Measurements from ENCODE around the gene CSGALNACT2. TPM values are rescaled to one million over a fixed set of nuclear protein-coding genes. Genes with fewer than 3 reads are reported as not detected.

Gene CSGALNACT2
- total and polyA plus RNA-seq, 12 donors, result 5.8 to 19.4 (median 12.3) TPM

- H3K9me3 ChIP-seq (replicated peaks in 1 of 3), result no peaks in the 10 kb centered on the region
- 93 to 99% (median 98%) methylated on average over 3 of the region's 3 CpGs for WGBS, 4 donors
- H3K36me3 ChIP-seq (replicated peaks in 1 of 2), result peaks cover 0 to 6% of the 10 kb centered on the region in 2 donors
- no peak overlapping the region for H3K27ac ChIP-seq
- no peaks in the 10 kb centered on the region for H3K4me1 ChIP-seq (replicated peaks in 1 of 2)
- intact Hi-C loops (cut with DNase I), result no loop called here
- no peaks in the 10 kb centered on the region for H3K27me3 ChIP-seq
- TF ChIP-seq CTCF (IDR thresholded peaks at IDR 0.05) (no peak), POLR2A (IDR thresholded peaks at IDR 0.05) (no peak)
- no peak overlapping the region for H3K4me3 ChIP-seq
- no peak for DNase-seq
These were observed 49.0 kb downstream of the CSGALNACT2 start for GRCh38 chr10:43187213-43187612.

DNA sequence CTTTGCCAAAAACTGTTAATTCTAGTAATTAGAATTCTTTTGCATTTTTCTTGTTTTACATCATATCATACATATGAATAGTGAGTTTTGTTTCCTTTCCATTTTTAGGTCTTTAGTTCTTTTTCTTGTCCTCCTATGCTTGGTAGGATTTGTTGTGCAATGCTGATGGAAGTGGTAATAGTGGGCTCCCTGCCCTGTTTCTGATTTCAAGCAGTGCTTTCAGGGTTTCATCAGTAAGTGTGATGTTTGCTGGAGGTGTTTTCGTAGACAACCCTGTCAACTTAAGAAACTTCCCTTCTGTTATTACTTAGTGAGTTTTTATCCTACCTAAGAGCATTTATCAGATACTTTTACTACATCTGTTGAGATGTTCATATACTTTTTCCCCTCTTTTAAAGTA, 50.5 kb downstream of the CSGALNACT2 start:
- intact Hi-C loops (cut with DNase I), result no loop called here
- H3K36me3 ChIP-seq (replicated peaks in 1 of 2), result peaks cover 0 to 4% of the 10 kb centered on the region in 2 donors
- H3K4me3 ChIP-seq, result no peak overlapping the region
- H3K27me3 ChIP-seq, result no peaks in the 10 kb centered on the region
- WGBS, 4 donors, result 86 to 88% (median 87%) methylated on average over 1 of the region's 1 CpG
- H3K4me1 ChIP-seq (replicated peaks in 1 of 2), result no peaks in the 10 kb centered on the region
- TF ChIP-seq CTCF (IDR thresholded peaks at IDR 0.05), result no peak
- no peak for TF ChIP-seq POLR2A (IDR thresholded peaks at IDR 0.05)
- no peak overlapping the region for H3K27ac ChIP-seq
- H3K9me3 ChIP-seq (replicated peaks in 1 of 3), result no peaks in the 10 kb centered on the region
- DNase-seq, result no peak

- H3K27ac ChIP-seq, result no peak overlapping the region
- H3K4me1 ChIP-seq (replicated peaks in 1 of 2), result no peaks in the 10 kb centered on the region
- TF ChIP-seq POLR2A (IDR thresholded peaks at IDR 0.05) (no peak), CTCF (IDR thresholded peaks at IDR 0.05) (no peak)
- H3K27me3 ChIP-seq, result no peaks in the 10 kb centered on the region
- H3K36me3 ChIP-seq (replicated peaks in 1 of 2), result no peaks in the 10 kb centered on the region
- no peaks in the 10 kb centered on the region for H3K9me3 ChIP-seq (replicated peaks in 1 of 3)
- no peak for DNase-seq
- intact Hi-C loops (cut with DNase I), result no loop called here
- no peak overlapping the region for H3K4me3 ChIP-seq
These were observed 52.0 kb downstream of the CSGALNACT2 start for GRCh38 chr10:43190289-43190688.

- Histone ChIP-seq H3K27ac (no peak overlapping the region), H3K4me3 (no peak overlapping the region)
- no peak for DNase-seq
These were observed 52.5 kb downstream of the CSGALNACT2 start for GRCh38 chr10:43190775-43191174.

More at GRCh38 chr10:43190775-43191174, 52.5 kb downstream of the CSGALNACT2 start:
- intact Hi-C loops (cut with DNase I), result no loop called here
- WGBS, 4 donors, result 85 to 95% (median 91%) methylated on average over 3 of the region's 3 CpGs
- TF ChIP-seq CTCF (IDR thresholded peaks at IDR 0.05), result no peak
- no peak for TF ChIP-seq POLR2A (IDR thresholded peaks at IDR 0.05)
- Histone ChIP-seq H3K27me3 (no peaks in the 10 kb centered on the region), H3K4me1 (replicated peaks in 1 of 2) (no peaks in the 10 kb centered on the region), H3K36me3 (replicated peaks in 1 of 2) (no peaks in the 10 kb centered on the region), H3K9me3 (replicated peaks in 1 of 3) (no peaks in the 10 kb centered on the region)

All from adrenal gland (tissue), 12 donors.